PC-3 (cell line): Measurements from ENCODE around the gene TYROBP.

Experiments
- CTCF ChIP-seq: fragments of 300-600 bp; sonication (generic); conservative IDR thresholded peaks from 2 replicates; pipeline ENCODE4 v1.5.1; 2017; ENCODE audit warnings: antibody characterized with exemption, low read depth, mild to moderate bottlenecking, low read length
- EZH2 ChIP-seq: fragments of 300-600 bp; sonication (generic); IDR thresholded peaks from one replicate; pipeline ENCODE4 v1.6.1; 2017; ENCODE audit warnings: antibody characterized with exemption, mild to moderate bottlenecking, low read length; ENCODE audit not compliant: unreplicated experiment

- TF ChIP-seq EZH2, result no peak
- no peak for TF ChIP-seq CTCF
Measured at GRCh38 chr19:35915443-35915842, 7.3 kb upstream of the TYROBP start.
